K562 (cell line): Measurements from ENCODE around the gene NUP62CL. TPM values are rescaled to one million over a fixed set of nuclear protein-coding genes. Genes with fewer than 3 reads are reported as not detected.

ENCODE experiments used
- ARNT ChIP-seq, 2 experiments: fragments of 450-650 bp; IDR thresholded peaks; 2 replicates each; pipeline ENCODE4 v1.6.1; 2016; ENCODE audit warnings: mild to moderate bottlenecking in 1 of 2
- DPF2 ChIP-seq: fragments of 450-650 bp; IDR thresholded peaks from 2 replicates; pipeline ENCODE4 v1.6.1; 2016
- E2F3 ChIP-seq: fragments of 250-450 bp; sonication (Bioruptor Pico); IDR thresholded peaks from 2 replicates; pipeline ENCODE4 v1.4.0; 2020; ENCODE audit warnings: mild to moderate bottlenecking
- EP400 ChIP-seq: fragments of 450-650 bp; IDR thresholded peaks from 2 replicates; pipeline ENCODE4 v1.6.1; 2017; ENCODE audit warnings: antibody characterized with exemption, mild to moderate bottlenecking, moderate library complexity
- FOS ChIP-seq: IDR thresholded peaks from 3 replicates; pipeline ENCODE4 v1.6.1; 2011; ENCODE audit not compliant: insufficient read length; ENCODE audit errors: extremely low read depth
- HDGF ChIP-seq: fragments of 450-650 bp; IDR thresholded peaks from 2 replicates; pipeline ENCODE4 v1.6.1; 2016
- IRF2 ChIP-seq: sonication (generic); formaldehyde crosslinking; IDR thresholded peaks from 2 replicates; pipeline ENCODE4 v1.8.1; 2022; ENCODE audit warnings: mild to moderate bottlenecking, missing genetic modification reagents
- NFATC3 ChIP-seq: fragments of 450-650 bp; IDR thresholded peaks from 2 replicates; pipeline ENCODE4 v1.6.1; 2017; ENCODE audit warnings: mild to moderate bottlenecking
- NFE2 ChIP-seq: IDR thresholded peaks from 2 replicates; pipeline ENCODE4 v1.6.1; 2014; ENCODE audit warnings: antibody characterized with exemption, low read depth
- PHTF2 ChIP-seq: fragments of 250-450 bp; sonication (Bioruptor Pico); IDR thresholded peaks from 2 replicates; pipeline ENCODE4 v1.5.0; 2021; ENCODE audit warnings: mild to moderate bottlenecking
- RBM14 ChIP-seq: fragments of 200-400 bp; formaldehyde crosslinking; IDR thresholded peaks from 2 replicates; pipeline ENCODE4 v1.6.1; 2018; ENCODE audit warnings: low read depth, mild to moderate bottlenecking, low read length, moderate library complexity, borderline replicate concordance; ENCODE audit not compliant: insufficient read depth
- ZNF23 ChIP-seq: fragments of 250-450 bp; sonication (Bioruptor Pico); IDR thresholded peaks from 2 replicates; pipeline ENCODE4 v1.4.0; 2020; ENCODE audit warnings: mild to moderate bottlenecking
- ZNF785 ChIP-seq: fragments of 250-450 bp; sonication (Bioruptor Pico); IDR thresholded peaks from 2 replicates; pipeline ENCODE4 v1.4.0; 2020; ENCODE audit warnings: mild to moderate bottlenecking
- polyA plus RNA-seq, 8 experiments: library from polyadenylated mRNA; depleted of rRNA in 4 of 8; stranded (reverse) in 5 of 8; unstranded in 3 of 8; fragments of >200 nt; fragmentation: Nextera tagmentation in 2 of 8; fragmentation: Illumina TruSeq in 1 of 8; extraction: Ambion mirVana in 2 of 8; extraction: Trizol in 1 of 8; gene quantifications; 2 replicates each; pipeline versions ENCODE4 v1.2.1 to v1.2.3, GENCODE V29; 2011 to 2014; ENCODE audit warnings: inconsistent platforms in 1 of 8, missing spikeins in 1 of 8
- total RNA-seq, 7 experiments: library from RNA; depleted of rRNA in 6 of 7; stranded (reverse); fragments of >200 nt in 6 of 7; fragmentation: Illumina TruSeq in 2 of 7; extraction: Trizol in 2 of 7; gene quantifications; 2 replicates each; pipeline versions ENCODE4 v1.2.1 to v1.2.3, GENCODE V29; 2011 to 2021; ENCODE audit warnings: low replicate concordance in 1 of 7
- TF ChIP-seq, protein P1 (sequence below): fragments of 450-650 bp; IDR thresholded peaks from 2 replicates; pipeline ENCODE4 v1.6.1; 2016; ENCODE audit warnings: low read depth
- TF ChIP-seq, protein P2 (sequence below): fragments of 450-650 bp; IDR thresholded peaks from 2 replicates; pipeline ENCODE4 v1.6.1; 2017; ENCODE audit warnings: antibody characterized with exemption
- TF ChIP-seq, protein P3 (sequence below): fragments of 250-450 bp; sonication (Bioruptor Pico); IDR thresholded peaks from 2 replicates; pipeline ENCODE4 v1.5.0; 2021
- TF ChIP-seq, protein P4 (sequence below): fragments of 250-450 bp; sonication (Bioruptor Pico); IDR thresholded peaks from 2 replicates; pipeline ENCODE4 v1.5.0; 2020; ENCODE audit warnings: mild to moderate bottlenecking

Gene NUP62CL
- total and polyA plus RNA-seq, 9 of the 15 experiments (the other 6 are each of a cell fraction or from before 2014, with no cell fraction given) = 29.7 to 101 (median 42.7) TPM

DNA sequence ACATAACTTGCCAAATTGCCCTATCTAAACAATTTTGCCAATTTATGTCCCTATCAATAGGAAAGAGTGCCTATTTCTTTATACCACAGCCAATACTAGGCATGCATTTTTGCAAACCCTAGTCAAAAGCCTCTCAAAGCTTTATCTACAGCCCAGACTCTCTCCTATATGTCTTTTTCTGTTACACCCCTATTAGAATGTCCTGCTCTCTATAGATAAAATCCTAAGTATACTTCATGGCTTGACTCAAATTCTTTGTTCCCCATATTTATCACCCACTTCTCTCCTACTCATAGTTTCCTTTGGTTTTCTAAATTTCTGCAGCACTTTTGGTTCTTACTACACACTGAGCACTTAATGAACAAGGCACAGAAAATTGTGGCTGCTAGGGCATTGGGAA is 38.0 kb downstream of the NUP62CL start (continued):
- TF ChIP-seq, protein P1, sequence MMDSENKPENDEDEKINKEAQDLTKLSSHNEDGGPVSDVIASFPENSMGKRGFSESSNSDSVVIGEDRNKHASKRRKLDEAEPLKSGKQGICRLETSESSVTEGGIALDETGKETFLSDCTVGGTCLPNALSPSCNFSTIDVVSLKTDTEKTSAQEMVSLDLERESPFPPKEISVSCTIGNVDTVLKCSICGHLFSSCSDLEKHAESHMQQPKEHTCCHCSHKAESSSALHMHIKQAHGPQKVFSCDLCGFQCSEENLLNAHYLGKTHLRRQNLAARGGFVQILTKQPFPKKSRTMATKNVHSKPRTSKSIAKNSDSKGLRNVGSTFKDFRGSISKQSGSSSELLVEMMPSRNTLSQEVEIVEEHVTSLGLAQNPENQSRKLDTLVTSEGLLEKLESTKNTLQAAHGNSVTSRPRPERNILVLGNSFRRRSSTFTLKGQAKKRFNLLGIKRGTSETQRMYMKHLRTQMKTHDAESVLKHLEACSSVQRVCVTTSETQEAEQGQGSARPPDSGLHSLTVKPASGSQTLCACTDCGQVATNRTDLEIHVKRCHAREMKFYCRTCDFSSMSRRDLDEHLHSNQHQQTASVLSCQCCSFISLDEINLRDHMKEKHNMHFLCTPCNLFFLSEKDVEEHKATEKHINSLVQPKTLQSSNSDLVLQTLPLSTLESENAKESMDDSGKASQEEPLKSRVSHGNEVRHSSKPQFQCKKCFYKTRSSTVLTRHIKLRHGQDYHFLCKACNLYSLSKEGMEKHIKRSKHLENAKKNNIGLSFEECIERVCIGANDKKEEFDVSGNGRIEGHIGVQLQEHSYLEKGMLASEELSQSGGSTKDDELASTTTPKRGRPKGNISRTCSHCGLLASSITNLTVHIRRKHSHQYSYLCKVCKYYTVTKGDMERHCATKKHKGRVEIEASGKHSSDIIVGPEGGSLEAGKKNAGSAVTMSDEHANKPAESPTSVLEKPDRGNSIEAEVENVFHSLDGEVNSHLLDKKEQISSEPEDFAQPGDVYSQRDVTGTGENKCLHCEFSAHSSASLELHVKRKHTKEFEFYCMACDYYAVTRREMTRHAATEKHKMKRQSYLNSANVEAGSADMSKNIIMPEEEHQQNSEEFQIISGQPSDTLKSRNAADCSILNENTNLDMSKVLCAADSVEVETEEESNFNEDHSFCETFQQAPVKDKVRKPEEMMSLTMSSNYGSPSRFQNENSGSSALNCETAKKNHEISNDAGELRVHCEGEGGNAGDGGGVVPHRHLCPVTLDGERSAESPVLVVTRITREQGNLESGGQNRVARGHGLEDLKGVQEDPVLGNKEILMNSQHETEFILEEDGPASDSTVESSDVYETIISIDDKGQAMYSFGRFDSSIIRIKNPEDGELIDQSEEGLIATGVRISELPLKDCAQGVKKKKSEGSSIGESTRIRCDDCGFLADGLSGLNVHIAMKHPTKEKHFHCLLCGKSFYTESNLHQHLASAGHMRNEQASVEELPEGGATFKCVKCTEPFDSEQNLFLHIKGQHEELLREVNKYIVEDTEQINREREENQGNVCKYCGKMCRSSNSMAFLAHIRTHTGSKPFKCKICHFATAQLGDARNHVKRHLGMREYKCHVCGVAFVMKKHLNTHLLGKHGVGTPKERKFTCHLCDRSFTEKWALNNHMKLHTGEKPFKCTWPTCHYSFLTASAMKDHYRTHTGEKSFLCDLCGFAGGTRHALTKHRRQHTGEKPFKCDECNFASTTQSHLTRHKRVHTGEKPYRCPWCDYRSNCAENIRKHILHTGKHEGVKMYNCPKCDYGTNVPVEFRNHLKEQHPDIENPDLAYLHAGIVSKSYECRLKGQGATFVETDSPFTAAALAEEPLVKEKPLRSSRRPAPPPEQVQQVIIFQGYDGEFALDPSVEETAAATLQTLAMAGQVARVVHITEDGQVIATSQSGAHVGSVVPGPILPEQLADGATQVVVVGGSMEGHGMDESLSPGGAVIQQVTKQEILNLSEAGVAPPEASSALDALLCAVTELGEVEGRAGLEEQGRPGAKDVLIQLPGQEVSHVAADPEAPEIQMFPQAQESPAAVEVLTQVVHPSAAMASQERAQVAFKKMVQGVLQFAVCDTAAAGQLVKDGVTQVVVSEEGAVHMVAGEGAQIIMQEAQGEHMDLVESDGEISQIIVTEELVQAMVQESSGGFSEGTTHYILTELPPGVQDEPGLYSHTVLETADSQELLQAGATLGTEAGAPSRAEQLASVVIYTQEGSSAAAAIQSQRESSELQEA = no peak
- no peak for TF ChIP-seq NFE2
- no peak for TF ChIP-seq IRF2 (CRISPR knock-in tag)
- TF ChIP-seq ARNT (IDR thresholded peaks at IDR 0.05) = no peak
- TF ChIP-seq HDGF = no peak
- peak; percentile 80 for TF ChIP-seq DPF2
- no peak for TF ChIP-seq EP400
- TF ChIP-seq RBM14 = no peak
- no peak for TF ChIP-seq PHTF2 (CRISPR knock-in tag)
- no peak for TF ChIP-seq E2F3
- TF ChIP-seq NFATC3 = no peak
- TF ChIP-seq ZNF23 = no peak
- TF ChIP-seq, protein P2, sequence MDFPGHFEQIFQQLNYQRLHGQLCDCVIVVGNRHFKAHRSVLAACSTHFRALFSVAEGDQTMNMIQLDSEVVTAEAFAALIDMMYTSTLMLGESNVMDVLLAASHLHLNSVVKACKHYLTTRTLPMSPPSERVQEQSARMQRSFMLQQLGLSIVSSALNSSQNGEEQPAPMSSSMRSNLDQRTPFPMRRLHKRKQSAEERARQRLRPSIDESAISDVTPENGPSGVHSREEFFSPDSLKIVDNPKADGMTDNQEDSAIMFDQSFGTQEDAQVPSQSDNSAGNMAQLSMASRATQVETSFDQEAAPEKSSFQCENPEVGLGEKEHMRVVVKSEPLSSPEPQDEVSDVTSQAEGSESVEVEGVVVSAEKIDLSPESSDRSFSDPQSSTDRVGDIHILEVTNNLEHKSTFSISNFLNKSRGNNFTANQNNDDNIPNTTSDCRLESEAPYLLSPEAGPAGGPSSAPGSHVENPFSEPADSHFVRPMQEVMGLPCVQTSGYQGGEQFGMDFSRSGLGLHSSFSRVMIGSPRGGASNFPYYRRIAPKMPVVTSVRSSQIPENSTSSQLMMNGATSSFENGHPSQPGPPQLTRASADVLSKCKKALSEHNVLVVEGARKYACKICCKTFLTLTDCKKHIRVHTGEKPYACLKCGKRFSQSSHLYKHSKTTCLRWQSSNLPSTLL = no peak
- TF ChIP-seq, protein P3, sequence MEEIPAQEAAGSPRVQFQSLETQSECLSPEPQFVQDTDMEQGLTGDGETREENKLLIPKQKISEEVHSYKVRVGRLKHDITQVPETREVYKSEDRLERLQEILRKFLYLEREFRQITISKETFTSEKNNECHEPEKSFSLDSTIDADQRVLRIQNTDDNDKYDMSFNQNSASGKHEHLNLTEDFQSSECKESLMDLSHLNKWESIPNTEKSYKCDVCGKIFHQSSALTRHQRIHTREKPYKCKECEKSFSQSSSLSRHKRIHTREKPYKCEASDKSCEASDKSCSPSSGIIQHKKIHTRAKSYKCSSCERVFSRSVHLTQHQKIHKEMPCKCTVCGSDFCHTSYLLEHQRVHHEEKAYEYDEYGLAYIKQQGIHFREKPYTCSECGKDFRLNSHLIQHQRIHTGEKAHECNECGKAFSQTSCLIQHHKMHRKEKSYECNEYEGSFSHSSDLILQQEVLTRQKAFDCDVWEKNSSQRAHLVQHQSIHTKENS (CRISPR knock-in tag) = no peak
- TF ChIP-seq ZNF785 = no peak
- no peak for TF ChIP-seq FOS
- TF ChIP-seq, protein P4, sequence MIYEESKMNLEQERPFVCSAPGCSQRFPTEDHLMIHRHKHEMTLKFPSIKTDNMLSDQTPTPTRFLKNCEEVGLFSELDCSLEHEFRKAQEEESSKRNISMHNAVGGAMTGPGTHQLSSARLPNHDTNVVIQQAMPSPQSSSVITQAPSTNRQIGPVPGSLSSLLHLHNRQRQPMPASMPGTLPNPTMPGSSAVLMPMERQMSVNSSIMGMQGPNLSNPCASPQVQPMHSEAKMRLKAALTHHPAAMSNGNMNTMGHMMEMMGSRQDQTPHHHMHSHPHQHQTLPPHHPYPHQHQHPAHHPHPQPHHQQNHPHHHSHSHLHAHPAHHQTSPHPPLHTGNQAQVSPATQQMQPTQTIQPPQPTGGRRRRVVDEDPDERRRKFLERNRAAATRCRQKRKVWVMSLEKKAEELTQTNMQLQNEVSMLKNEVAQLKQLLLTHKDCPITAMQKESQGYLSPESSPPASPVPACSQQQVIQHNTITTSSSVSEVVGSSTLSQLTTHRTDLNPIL (CRISPR knock-in tag) = no peak
